GM12878 (cell line): ENCODE data around the gene PFN3. TPM values are rescaled to one million over a fixed set of nuclear protein-coding genes. Genes with fewer than 3 reads are reported as not detected.
A peak's percentile ranks its signal among the peaks of the same experiment; 100 is the strongest.

Experiments used
- BACH1 ChIP-seq: fragments of 450-650 bp; IDR thresholded peaks from 2 replicates; pipeline ENCODE4 v1.6.1; 2017; ENCODE audit warnings: mild to moderate bottlenecking, borderline replicate concordance
- BCLAF1 ChIP-seq: fragments of 450-650 bp; IDR thresholded peaks from 2 replicates; pipeline ENCODE4 v1.6.1; 2017; ENCODE audit warnings: antibody characterized with exemption, mild to moderate bottlenecking, moderate library complexity
- BHLHE40 ChIP-seq, 2 experiments: fragments of 450-650 bp in 1 of 2; IDR thresholded peaks; 2 replicates each; pipeline ENCODE4 v1.6.1; 2011 to 2017; ENCODE audit warnings: low read depth in 2 of 2, borderline replicate concordance in 1 of 2, improper control_type of control experiment in 1 of 2, low read length in 1 of 2, mild to moderate bottlenecking in 1 of 2
- CEBPZ ChIP-seq: fragments of 150-350 bp; IDR thresholded peaks from 2 replicates; pipeline ENCODE4 v1.6.1; 2016; ENCODE audit warnings: low read depth, low read length
- EGR1 ChIP-seq, 2 experiments: IDR thresholded peaks; 1 replicate in 1 of 2; 2 replicates in 1 of 2; pipeline ENCODE4 v1.6.1; 2011 to 2012; ENCODE audit warnings: low read depth in 2 of 2, low read length in 2 of 2, borderline replicate concordance in 1 of 2, mild to moderate bottlenecking in 1 of 2, moderate library complexity in 1 of 2
- GATAD2B ChIP-seq: fragments of 450-650 bp; conservative IDR thresholded peaks from 2 replicates; pipeline ENCODE4 v1.6.1; 2017; ENCODE audit warnings: low read depth, mild to moderate bottlenecking, moderate library complexity
- IRF3 ChIP-seq: fragments of 450-650 bp; IDR thresholded peaks from 2 replicates; pipeline ENCODE4 v1.6.1; 2014; ENCODE audit warnings: mild to moderate bottlenecking
- LARP7 ChIP-seq: fragments of 450-650 bp; IDR thresholded peaks from 2 replicates; pipeline ENCODE4 v1.6.1; 2017; ENCODE audit warnings: mild to moderate bottlenecking
- MXI1 ChIP-seq: fragments of 150-350 bp; IDR thresholded peaks from 2 replicates; pipeline ENCODE4 v1.6.1; 2011; ENCODE audit warnings: low read depth, mild to moderate bottlenecking, inconsistent platforms, low read length, improper control_type of control experiment
- PBX3 ChIP-seq: IDR thresholded peaks from 2 replicates; pipeline ENCODE4 v1.6.1; 2011; ENCODE audit warnings: mild to moderate bottlenecking, low read depth, low read length, moderate library complexity; ENCODE audit not compliant: insufficient replicate concordance
- POLR2AphosphoS2 ChIP-seq: IDR thresholded peaks from 2 replicates; pipeline ENCODE4 v1.6.1; 2011; ENCODE audit warnings: low read depth, mild to moderate bottlenecking, low read length, improper control_type of control experiment, moderate library complexity
- RB1 ChIP-seq: fragments of 450-650 bp; formaldehyde crosslinking; IDR thresholded peaks from 2 replicates; pipeline ENCODE4 v1.6.1; 2017; ENCODE audit warnings: mild to moderate bottlenecking, borderline replicate concordance
- SMAD5 ChIP-seq: IDR thresholded peaks from 2 replicates; pipeline ENCODE4 v1.6.1; 2016; ENCODE audit warnings: antibody characterized with exemption, low read depth
- STAT1 ChIP-seq: fragments of 450-650 bp; conservative IDR thresholded peaks from 2 replicates; pipeline ENCODE4 v1.6.1; 2014; ENCODE audit warnings: antibody characterized with exemption, mild to moderate bottlenecking
- TAF1 ChIP-seq: IDR thresholded peaks from 2 replicates; pipeline ENCODE4 v1.6.1; 2011; ENCODE audit warnings: mild to moderate bottlenecking, low read depth, low read length, borderline replicate concordance
- TCF12 ChIP-seq: IDR thresholded peaks from 2 replicates; pipeline ENCODE4 v1.6.1; 2011; ENCODE audit warnings: low read depth, mild to moderate bottlenecking, low read length
- TCF3 ChIP-seq: IDR thresholded peaks from 2 replicates; pipeline ENCODE4 v1.6.1; 2012; ENCODE audit warnings: low read depth, mild to moderate bottlenecking, low read length, borderline replicate concordance; ENCODE audit not compliant: insufficient read depth
- WRNIP1 ChIP-seq: IDR thresholded peaks from 2 replicates; pipeline ENCODE4 v1.6.1; 2011; ENCODE audit warnings: low read depth, low read length, improper control_type of control experiment, borderline replicate concordance
- ZSCAN29 ChIP-seq: fragments of 450-650 bp; IDR thresholded peaks from 2 replicates; pipeline ENCODE4 v1.6.1; 2017; ENCODE audit warnings: mild to moderate bottlenecking, moderate library complexity
- polyA plus RNA-seq, 11 experiments: library from polyadenylated mRNA; depleted of rRNA in 4 of 11; unstranded in 6 of 11; stranded (reverse) in 5 of 11; fragments of >200 nt; fragmentation: Nextera tagmentation in 4 of 11; fragmentation: Illumina TruSeq in 1 of 11; extraction: Ambion mirVana in 4 of 11; extraction: Trizol in 1 of 11; gene quantifications; 1 replicate in 1 of 11; 2 replicates in 10 of 11; pipeline versions ENCODE4 v1.2.1 to v1.2.3, GENCODE V29; 2011 to 2016; ENCODE audit warnings: inconsistent platforms in 2 of 11, missing spikeins in 2 of 11, low read depth in 1 of 11
- total RNA-seq, 4 experiments: library from RNA; depleted of rRNA in 3 of 4; stranded (reverse); fragments of >200 nt in 3 of 4; fragmentation: Illumina TruSeq in 1 of 4; extraction: Trizol in 1 of 4; gene quantifications; 2 replicates each; pipeline versions ENCODE4 v1.2.1 to v1.2.3, GENCODE V29; 2013 to 2021

Gene PFN3
- total and polyA plus RNA-seq, 10 of the 15 experiments (the other 5 are each of a cell fraction or from before 2014, with no cell fraction given) = not detected

GRCh38 chr5:177426566-177427210, 26.2 kb upstream of the PFN3 start, which contains the start of gene GRK6 (continued):
- TF ChIP-seq MXI1 (peak; percentile 64), STAT1 (no peak), SMAD5 (no peak), PBX3 (no peak), TCF12 (0 out of 2 replicates have a peak, but pooled peaks have one; percentile 4), TAF1 (no peak), EGR1 (IDR thresholded peaks at IDR 0.05; ENCODE audit: borderline replicate concordance in 1 of 2, low read depth in 2 of 2, low read length in 2 of 2) (peak in 1 of 2 experiments; percentile 85; a peak in 1 of 3 replicates), CEBPZ (0 out of 2 replicates have a peak, but pooled peaks have one; percentile 3), ZSCAN29 (peak; percentile 71; the same call in 1 of the 2 replicates), RB1 (peak; percentile 26; the same call in 1 of the 2 replicates), IRF3 (no peak), GATAD2B (peak; percentile 88), LARP7 (peak; percentile 97), BACH1 (peak; percentile 82; the same call in 1 of the 2 replicates), BHLHE40 (IDR thresholded peaks at IDR 0.05; ENCODE audit: borderline replicate concordance in 1 of 2, low read depth in 2 of 2, low read length in 1 of 2) (peak; percentile 51 to 78; a peak in 3 of 4 replicates), BCLAF1 (0 out of 2 replicates have a peak, but pooled peaks have one; percentile 18), TCF3 (0 out of 2 replicates have a peak, but pooled peaks have one; percentile 10), POLR2AphosphoS2 (no peak; the same call in 1 of the 2 replicates), WRNIP1 (no peak)
